Astrocyte of the spinal cord (primary cell): ENCODE results near the gene TENM3.

ENCODE experiments used
- DNase-seq: peaks from one replicate; pipeline ENCODE4 v3.0.0; 2011; ENCODE audit warnings: low read depth, low spot score
- H3K4me3 ChIP-seq: 2 replicates; pipeline ENCODE4 v1.5.1; 2011; ENCODE audit warnings: low read depth, mild to moderate bottlenecking, low read length, moderate library complexity
- CTCF ChIP-seq: IDR thresholded peaks from 2 replicates; pipeline ENCODE4 v1.5.1; 2012; ENCODE audit warnings: low read depth, mild to moderate bottlenecking, low read length, inconsistent platforms
- in situ Hi-C: cut with HindIII; loops from 2 replicates; pipeline ENCODE4 v1.10.0; 2017; ENCODE audit warnings: low sequenced_read_pairs

The TENM3 gene

GRCh38 chr4:182325397-182325796 lies 82.2 kb downstream of the TENM3 start:
- no peak for DNase-seq
- TF ChIP-seq CTCF = no peak
- no peak overlapping the region for H3K4me3 ChIP-seq
- in situ Hi-C loops = no loop called here

- in situ Hi-C loops = no loop called here
- DNase-seq = no peak
- H3K4me3 ChIP-seq = no peak overlapping the region
- no peak for TF ChIP-seq CTCF
Measured at GRCh38 chr4:182325848-182326255, 82.7 kb downstream of the TENM3 start.

- in situ Hi-C loops = no loop called here
- no peak for DNase-seq
- H3K4me3 ChIP-seq = no peak overlapping the region
- no peak for TF ChIP-seq CTCF
Measured at GRCh38 chr4:182328505-182328904, 85.3 kb downstream of the TENM3 start.

- no peak overlapping the region for H3K4me3 ChIP-seq
- in situ Hi-C loops = no loop called here
- TF ChIP-seq CTCF = no peak
- no peak for DNase-seq
Measured at GRCh38 chr4:182337366-182337765, 94.2 kb downstream of the TENM3 start.

GRCh38 chr4:182338063-182338462 lies 94.9 kb downstream of the TENM3 start:
- in situ Hi-C loops = no loop called here
- no peak for TF ChIP-seq CTCF
- peak; percentile 26 for DNase-seq
- no peak overlapping the region for H3K4me3 ChIP-seq

GRCh38 chr4:182338746-182339145 lies 95.5 kb downstream of the TENM3 start:
- H3K4me3 ChIP-seq = no peak overlapping the region
- in situ Hi-C loops = no loop called here
- no peak for TF ChIP-seq CTCF
- DNase-seq = peak; percentile 14

- in situ Hi-C loops = no loop called here
- no peak overlapping the region for H3K4me3 ChIP-seq
- no peak for TF ChIP-seq CTCF
- DNase-seq = no peak
Measured at GRCh38 chr4:182339221-182339641, 96.0 kb downstream of the TENM3 start.
